Esophagus (tissue), 2 donors: ENCODE results near the gene EPHA10. TPM values are rescaled to one million over a fixed set of nuclear protein-coding genes. Genes with fewer than 3 reads are reported as not detected.
"Not testable (repeated sequence)": the region's sequence is repeated elsewhere in the genome, so short reads cannot be mapped to it uniquely, and the experiment has no call there.

ENCODE experiments used
- H3K27ac ChIP-seq, 2 donors: one replicate each; pipeline ENCODE4 v1.5.1; 2013; ENCODE audit warnings: low read depth in 2 of 2, mild to moderate bottlenecking in 2 of 2, inconsistent platforms in 1 of 2, low read length in 1 of 2, moderate library complexity in 1 of 2
- H3K27me3 ChIP-seq, 2 donors: one replicate each; pipeline ENCODE4 v1.6.1; 2013; ENCODE audit warnings: low read length in 2 of 2, control low read depth in 1 of 2, mild to moderate bottlenecking in 1 of 2; ENCODE audit not compliant: insufficient read depth in 2 of 2, control insufficient read depth in 1 of 2
- H3K36me3 ChIP-seq, 2 donors: one replicate each; pipeline ENCODE4 v1.6.1; 2013; ENCODE audit warnings: low read length in 1 of 2; ENCODE audit not compliant: control insufficient read depth in 2 of 2, insufficient read depth in 2 of 2
- H3K4me1 ChIP-seq, 2 donors: one replicate each; pipeline ENCODE4 v1.6.1; 2013; ENCODE audit warnings: low read length in 1 of 2; ENCODE audit not compliant: control insufficient read depth in 2 of 2, insufficient read depth in 2 of 2
- H3K4me3 ChIP-seq, 2 donors: one replicate each; pipeline ENCODE4 v1.5.1; 2013; ENCODE audit warnings: low read length in 2 of 2, mild to moderate bottlenecking in 2 of 2, low read depth in 1 of 2, moderate library complexity in 1 of 2
- H3K9me3 ChIP-seq, 2 donors: one replicate each; pipeline ENCODE4 v1.6.1; 2013; ENCODE audit warnings: mild to moderate bottlenecking in 2 of 2, low read depth in 1 of 2, low read length in 1 of 2, moderate library complexity in 1 of 2; ENCODE audit not compliant: control insufficient read depth in 2 of 2, insufficient read depth in 1 of 2
- WGBS, 2 donors: extraction: QIAGEN DNeasy Blood & Tissue Kit; methylation state at CpG; one replicate each; pipeline ENCODE4 v1.1.7; 2013; 5-methylcytosine and 5-hydroxymethylcytosine counted together
- polyA plus RNA-seq, 2 donors: library from polyadenylated mRNA; stranded (reverse); fragments of 200-250 nt; gene quantifications; one replicate each; pipeline ENCODE4 v1.2.3, GENCODE V29; 2013
- donor health status: healthy with polysubstance abuse.
- donor health status: Bipolar disorder and iron deficiency.

Gene EPHA10
- polyA plus RNA-seq, 2 donors = 0.24 to 0.38 TPM

DNA sequence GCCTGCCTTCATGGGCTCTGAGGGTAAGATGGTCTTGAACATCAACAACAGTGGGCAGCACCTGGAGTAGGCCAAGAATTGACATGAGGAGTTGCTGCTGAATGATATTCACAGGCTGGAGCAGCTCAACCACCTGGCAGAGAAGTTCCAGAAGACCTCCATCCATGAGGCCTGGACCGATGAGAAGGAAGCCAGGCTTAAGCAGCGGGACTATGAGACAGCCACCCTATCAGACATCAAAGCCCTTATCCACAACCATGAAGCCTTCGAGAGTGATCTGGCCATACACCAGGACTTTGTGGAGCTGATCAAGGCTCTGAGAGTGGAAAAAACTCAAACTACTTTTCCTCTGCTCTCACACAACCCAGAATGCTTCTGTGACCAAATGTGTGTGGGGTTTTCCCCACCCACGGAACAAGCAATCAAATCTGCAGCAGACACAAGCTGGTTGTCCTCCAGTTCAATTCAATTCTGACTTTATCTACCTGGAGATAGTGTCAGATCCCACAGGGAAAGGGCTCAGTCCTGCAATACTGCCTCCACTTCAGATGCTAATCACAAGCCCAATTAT lies 12.1 kb upstream of the EPHA10 start:
- 60 to 68% methylated on average over 4 of the region's 4 CpGs for WGBS, 2 donors
- H3K27me3 ChIP-seq = no peaks in the 10 kb centered on the region
- peaks cover 0 to 6% of the 10 kb centered on the region in 2 donors for H3K9me3 ChIP-seq
- no peaks in the 10 kb centered on the region for H3K4me1 ChIP-seq
- H3K36me3 ChIP-seq = no peaks in the 10 kb centered on the region
- H3K27ac ChIP-seq = no peak overlapping the region
- no peak overlapping the region for H3K4me3 ChIP-seq

DNA sequence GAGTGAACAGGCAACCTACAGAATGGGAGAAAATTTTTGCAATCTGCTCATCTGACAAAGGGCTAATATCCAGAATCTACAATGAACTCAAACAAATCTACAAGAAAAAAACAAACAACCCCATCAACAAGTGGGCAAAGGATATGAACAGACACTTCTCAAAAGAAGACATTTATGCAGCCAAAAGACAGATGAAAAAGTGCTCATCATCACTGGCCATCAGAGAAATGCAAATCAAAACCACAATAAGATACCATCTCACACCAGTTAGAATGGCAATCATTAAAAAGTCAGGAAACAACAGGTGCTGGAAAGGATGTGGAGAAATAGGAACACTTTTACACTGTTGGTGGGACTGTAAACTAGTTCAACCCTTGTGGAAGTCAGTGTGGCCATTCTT lies 6.5 kb upstream of the EPHA10 start:
- H3K4me3 ChIP-seq, H3K27me3 ChIP-seq, H3K9me3 ChIP-seq, H3K4me1 ChIP-seq, H3K27ac ChIP-seq, H3K36me3 ChIP-seq: not testable (repeated sequence)

DNA sequence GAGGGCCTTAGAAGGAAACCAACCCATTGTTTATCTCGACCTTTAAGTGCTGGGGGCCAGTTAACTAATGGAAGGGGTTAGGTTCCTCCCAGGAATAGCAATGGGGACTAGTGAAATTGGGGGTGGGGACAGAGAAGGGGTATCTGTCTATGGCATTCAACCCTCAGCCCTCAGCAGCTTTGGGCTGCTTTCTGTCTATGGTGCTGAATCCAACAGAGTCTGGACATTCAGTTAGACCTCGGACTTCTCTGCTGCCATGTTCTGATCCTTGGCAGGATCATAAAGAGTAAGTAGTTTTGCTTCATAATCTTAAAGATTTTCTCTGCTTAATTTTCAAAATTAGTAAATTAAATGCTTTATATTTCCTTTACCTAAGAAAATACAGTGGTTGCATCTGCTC lies 2.6 kb upstream of the EPHA10 start:
- Histone ChIP-seq H3K4me3 (no peak overlapping the region), H3K9me3 (peaks cover 0 to 2% of the 10 kb centered on the region in 2 donors), H3K27ac (no peak overlapping the region), H3K36me3 (no peaks in the 10 kb centered on the region), H3K27me3 (peaks cover 5 to 9% of the 10 kb centered on the region in 2 donors), H3K4me1 (peaks cover 3 to 5% of the 10 kb centered on the region in 2 donors)
- WGBS, 2 donors = 16 to 24% methylated on average over 2 of the region's 2 CpGs

DNA sequence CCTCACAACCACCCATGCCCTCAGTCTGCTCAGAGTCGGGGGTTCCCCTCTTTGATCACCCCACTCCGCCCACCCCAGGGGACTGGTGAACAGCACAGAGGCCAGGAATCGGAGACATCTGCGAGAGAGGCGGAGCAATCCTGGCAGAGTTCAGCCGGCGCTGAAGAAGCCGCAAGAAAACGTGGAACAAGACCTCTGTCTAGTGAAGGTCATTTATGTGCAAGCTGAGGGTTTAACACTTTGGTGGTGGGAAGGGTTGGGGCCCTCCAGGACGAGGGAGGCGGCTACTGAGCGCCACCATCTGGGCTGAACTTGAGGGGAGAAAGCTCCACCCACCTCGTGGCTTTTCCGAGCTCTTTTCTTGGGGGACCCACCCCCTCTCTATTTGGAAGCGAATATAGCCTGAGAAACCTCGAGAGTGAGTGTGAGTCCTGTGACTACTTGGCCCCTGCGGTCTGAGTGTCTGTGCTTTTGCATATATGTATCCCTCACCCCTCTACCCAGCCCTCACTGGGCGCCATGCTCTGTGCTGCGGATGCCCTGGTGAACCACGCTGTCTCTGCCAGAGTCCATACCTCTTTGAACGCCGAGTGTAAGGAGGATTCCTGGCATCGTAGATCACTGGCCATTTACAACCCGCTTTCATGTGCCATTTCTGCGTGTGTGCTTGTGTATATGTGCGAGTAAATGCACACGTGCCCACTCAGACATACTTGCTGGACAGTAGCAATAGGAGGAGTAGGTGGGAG lies 1.2 kb upstream of the EPHA10 start:
- H3K4me1 ChIP-seq = peaks cover 5 to 6% of the 10 kb centered on the region in 2 donors
- H3K27me3 ChIP-seq = peaks cover 5 to 9% of the 10 kb centered on the region in 2 donors
- no peak overlapping the region for H3K27ac ChIP-seq
- no peaks in the 10 kb centered on the region for H3K36me3 ChIP-seq
- H3K9me3 ChIP-seq = peaks cover 0 to 2% of the 10 kb centered on the region in 2 donors
- no peak overlapping the region for H3K4me3 ChIP-seq
- 7% methylated on average over 27 of the region's 27 CpGs for WGBS, 2 donors

DNA sequence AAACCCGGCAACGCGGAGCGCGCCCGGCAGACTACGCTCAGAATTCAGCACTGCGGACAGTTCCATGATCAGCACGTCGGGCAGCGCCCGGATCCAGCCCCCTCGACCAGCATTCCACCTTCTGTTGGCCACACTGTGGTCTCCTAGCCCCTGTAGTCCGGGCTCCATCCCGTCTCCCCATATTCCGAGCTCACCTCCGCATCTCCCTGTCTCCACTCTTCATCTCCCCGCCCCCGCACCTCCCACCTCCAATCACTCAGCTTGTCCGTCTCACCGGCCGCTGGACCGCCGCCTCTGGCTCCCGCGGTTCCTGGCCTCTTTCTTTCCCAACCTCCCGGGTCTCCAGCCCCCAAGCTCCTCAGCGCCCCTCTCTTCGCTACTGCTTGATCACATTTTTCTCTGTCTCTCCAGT lies 500 bp downstream of the EPHA10 start:
- peaks cover 5 to 6% of the 10 kb centered on the region in 2 donors for H3K4me1 ChIP-seq

DNA sequence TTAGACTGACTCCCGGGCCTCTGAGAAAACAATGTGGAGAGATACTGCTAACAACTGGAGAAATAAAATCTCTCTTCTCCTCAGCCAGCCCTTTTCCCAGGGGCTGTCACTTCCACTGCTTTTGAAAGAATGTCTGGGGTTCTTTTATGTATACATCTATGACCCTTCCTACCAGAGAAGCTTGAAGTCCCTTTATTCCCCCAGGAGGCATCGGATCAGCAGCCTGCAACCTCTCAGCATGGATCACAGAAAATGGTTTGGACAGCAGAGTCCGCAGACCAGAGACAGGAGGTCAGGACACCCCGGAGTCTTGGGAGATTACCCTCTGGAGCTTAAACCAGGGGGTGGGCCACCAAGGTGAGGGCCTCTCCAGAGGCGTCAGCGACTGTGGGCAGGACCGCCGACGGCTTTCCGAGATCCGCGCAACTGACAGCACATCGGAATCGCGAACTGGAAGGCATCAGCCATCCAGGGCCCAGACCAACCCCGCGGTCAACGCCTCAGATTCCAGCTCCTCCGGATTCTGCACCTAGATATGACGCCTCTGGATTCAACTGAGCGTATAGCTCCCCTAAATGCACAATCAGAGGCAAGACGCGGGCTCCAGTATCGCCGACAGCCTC lies 1.0 kb downstream of the EPHA10 start:
- Histone ChIP-seq H3K27me3 (peaks cover 5 to 9% of the 10 kb centered on the region in 2 donors), H3K4me3 (no peak overlapping the region), H3K27ac (no peak overlapping the region), H3K4me1 (peaks cover 5 to 6% of the 10 kb centered on the region in 2 donors), H3K9me3 (peaks cover 0 to 2% of the 10 kb centered on the region in 2 donors), H3K36me3 (no peaks in the 10 kb centered on the region)
- WGBS, 2 donors = 30% methylated on average over 25 of the region's 25 CpGs

More for the DNA sequence above, 500 bp downstream of the EPHA10 start:
- Histone ChIP-seq H3K36me3 (no peaks in the 10 kb centered on the region), H3K9me3 (peaks cover 0 to 2% of the 10 kb centered on the region in 2 donors), H3K4me3 (no peak overlapping the region), H3K27ac (no peak overlapping the region), H3K27me3 (peaks cover 5 to 9% of the 10 kb centered on the region in 2 donors)
- 11 to 12% methylated on average over 27 to 29 of the region's 29 CpGs for WGBS, 2 donors

DNA sequence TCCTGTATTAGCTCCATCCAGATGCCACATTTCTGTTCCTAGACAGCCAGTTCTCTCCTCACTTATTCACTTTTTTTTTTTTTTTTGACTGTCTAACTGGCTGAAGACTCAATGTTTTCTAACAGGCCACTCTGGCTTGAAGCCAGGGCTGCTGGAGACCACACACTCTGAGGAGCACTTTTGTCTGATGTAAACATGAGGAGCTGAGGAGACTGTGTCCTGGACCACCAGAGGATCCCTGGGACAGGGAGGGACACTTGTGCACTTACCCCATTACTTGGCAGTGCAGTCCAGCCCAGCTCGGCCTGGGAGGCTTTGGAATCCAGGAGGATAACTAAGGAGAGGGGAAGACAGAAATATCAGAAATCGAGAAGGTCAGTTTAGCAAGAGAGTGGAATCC lies 2.4 kb downstream of the EPHA10 start:
- peaks cover 5 to 9% of the 10 kb centered on the region in 2 donors for H3K27me3 ChIP-seq
- peaks cover 0 to 2% of the 10 kb centered on the region in 2 donors for H3K9me3 ChIP-seq
- H3K36me3 ChIP-seq = no peaks in the 10 kb centered on the region
- WGBS, 2 donors = 49 to 66% methylated on average over 2 of the region's 2 CpGs
- no peak overlapping the region for H3K27ac ChIP-seq
- no peak overlapping the region for H3K4me3 ChIP-seq
- H3K4me1 ChIP-seq = peaks cover 5 to 6% of the 10 kb centered on the region in 2 donors

DNA sequence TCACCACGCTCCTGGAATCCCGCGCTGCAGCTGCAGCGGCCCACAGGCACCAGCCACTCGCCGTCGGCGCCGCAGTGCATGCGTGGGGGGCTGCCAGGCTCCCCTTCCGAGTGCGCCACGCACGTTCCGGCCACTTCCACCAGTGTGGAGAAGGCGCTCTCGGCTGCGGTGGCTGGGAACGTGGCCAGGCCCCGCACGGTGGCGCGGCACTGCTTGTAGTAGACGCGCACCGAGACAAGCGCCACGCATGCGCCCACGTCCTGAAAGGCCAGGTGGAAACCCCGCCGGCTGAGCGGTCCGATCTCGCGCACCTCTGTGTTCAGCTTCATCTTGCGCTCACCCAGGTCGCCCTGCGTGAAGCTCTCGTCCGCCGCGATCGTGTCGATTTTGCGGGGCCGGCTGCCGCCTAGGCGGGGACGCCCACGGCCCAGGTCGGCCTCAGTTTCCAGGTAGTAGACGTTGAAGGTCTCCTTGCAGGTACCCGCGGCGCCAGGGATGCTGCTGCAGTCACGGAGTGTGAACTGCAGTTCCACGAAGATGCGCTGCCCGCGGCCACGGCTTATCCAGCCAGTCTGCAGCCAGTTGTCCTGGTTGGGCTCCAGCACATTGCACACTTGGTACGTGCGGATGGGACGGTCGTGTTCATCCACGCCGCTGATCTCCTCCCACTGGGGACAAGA lies 3.4 kb downstream of the EPHA10 start:
- Histone ChIP-seq H3K27ac (no peak overlapping the region), H3K4me1 (peaks cover 5 to 6% of the 10 kb centered on the region in 2 donors), H3K4me3 (no peak overlapping the region), H3K36me3 (no peaks in the 10 kb centered on the region), H3K9me3 (peaks cover 0 to 2% of the 10 kb centered on the region in 2 donors), H3K27me3 (peaks cover 5 to 8% of the 10 kb centered on the region in 2 donors)
- WGBS, 2 donors = 56 to 57% methylated on average over 68 of the region's 68 CpGs

DNA sequence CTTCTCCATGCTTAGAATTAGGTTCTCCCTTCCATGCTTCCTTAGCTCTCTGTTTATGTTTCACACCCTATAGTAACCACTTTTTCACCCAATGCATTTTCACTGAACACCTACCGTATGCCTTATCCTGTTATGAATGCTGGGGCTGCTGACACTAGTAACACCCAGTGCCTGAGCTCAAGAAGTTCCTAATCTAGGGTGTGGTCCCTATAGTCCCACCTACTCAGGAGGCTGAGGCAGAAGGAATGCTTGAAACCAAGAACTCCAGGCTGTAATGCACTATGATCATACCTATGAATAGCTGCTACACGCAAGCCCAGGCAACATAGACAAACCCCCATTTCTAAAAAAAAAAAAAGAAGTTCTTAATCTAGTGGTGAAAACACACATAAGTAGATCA lies 5.5 kb downstream of the EPHA10 start:
- H3K4me3 ChIP-seq = no peak overlapping the region
- H3K27me3 ChIP-seq = peaks cover 0 to 5% of the 10 kb centered on the region in 2 donors
- 74 to 82% methylated on average over 2 of the region's 2 CpGs for WGBS, 2 donors

More for the DNA sequence above, 5.5 kb downstream of the EPHA10 start:
- Histone ChIP-seq H3K4me1 (peaks cover 0 to 3% of the 10 kb centered on the region in 2 donors), H3K9me3 (no peaks in the 10 kb centered on the region), H3K27ac (no peak overlapping the region), H3K36me3 (no peaks in the 10 kb centered on the region)
